HCT116 (cell line): ENCODE results near the gene FEV.

Experiments
- CEBPB ChIP-seq: IDR thresholded peaks from 2 replicates; pipeline ENCODE4 v1.6.1; 2012; ENCODE audit warnings: low read depth
- CTCF ChIP-seq, 3 experiments: fragments of 200-600 bp in 1 of 3; sonication (generic) in 1 of 3; IDR thresholded peaks in 2 of 3; conservative IDR thresholded peaks in 1 of 3; 2 replicates each; pipeline ENCODE4 v1.5.1; 2012 to 2017; ENCODE audit warnings: low read depth in 2 of 3, low read length in 2 of 3, antibody characterized with exemption in 1 of 3, borderline replicate concordance in 1 of 3, control low read depth in 1 of 3, mild to moderate bottlenecking in 1 of 3, mixed read lengths in 1 of 3, mixed run types in 1 of 3, moderate library complexity in 1 of 3; ENCODE audit not compliant: insufficient read depth in 1 of 3
- EZH2 ChIP-seq: fragments of 200-600 bp; sonication (generic); IDR thresholded peaks from 2 replicates; pipeline ENCODE4 v1.6.1; 2017; ENCODE audit warnings: antibody characterized with exemption, mixed run types
- JUND ChIP-seq: IDR thresholded peaks from 2 replicates; pipeline ENCODE4 v1.6.1; 2012
- MAX ChIP-seq: IDR thresholded peaks from 2 replicates; pipeline ENCODE4 v1.6.1; 2012
- POLR2A ChIP-seq: IDR thresholded peaks from 2 replicates; pipeline ENCODE4 v1.7.0; 2011; ENCODE audit warnings: borderline replicate concordance; ENCODE audit not compliant: insufficient read depth, insufficient read length; ENCODE audit errors: extremely low read depth
- POLR2AphosphoS5 ChIP-seq: IDR thresholded peaks from 2 replicates; pipeline ENCODE4 v1.6.1; 2011; ENCODE audit warnings: mild to moderate bottlenecking, low read depth, low read length, moderate library complexity
- SIN3A ChIP-seq: IDR thresholded peaks from 2 replicates; pipeline ENCODE4 v1.6.1; 2012; ENCODE audit warnings: low read depth
- TCF7L2 ChIP-seq: IDR thresholded peaks from 2 replicates; pipeline ENCODE4 v1.7.0; 2011; ENCODE audit warnings: borderline replicate concordance, inconsistent platforms; ENCODE audit not compliant: insufficient read depth, insufficient read length; ENCODE audit errors: extremely low read depth
- ZFX ChIP-seq: fragments of 450-650 bp; IDR thresholded peaks from 2 replicates; pipeline ENCODE4 v1.6.1; 2017
- ZNF274 ChIP-seq: fragments of 200-500 bp; sonication (Bioruptor generic); IDR thresholded peaks from 2 replicates; pipeline ENCODE4 v1.6.1; 2014; ENCODE audit warnings: mild to moderate bottlenecking, low read depth, low read length, inconsistent platforms
- TF ChIP-seq, protein P1 (sequence below): IDR thresholded peaks from 2 replicates; pipeline ENCODE4 v1.6.1; 2012

- TF ChIP-seq CTCF (IDR thresholded peaks at IDR 0.05 in 2 of 3, conservative IDR thresholded peaks at IDR 0.05 in 1 of 3; ENCODE audit: borderline replicate concordance in 1 of 3, insufficient read depth in 1 of 3, low read depth in 2 of 3, low read length in 2 of 3) (no peak), POLR2A (no peak), SIN3A (no peak), MAX (no peak), POLR2AphosphoS5 (no peak), JUND (no peak), EZH2 (no peak), ZFX (no peak), TCF7L2 (no peak), CEBPB (no peak), ZNF274 (no peak)
- TF ChIP-seq, protein P1, sequence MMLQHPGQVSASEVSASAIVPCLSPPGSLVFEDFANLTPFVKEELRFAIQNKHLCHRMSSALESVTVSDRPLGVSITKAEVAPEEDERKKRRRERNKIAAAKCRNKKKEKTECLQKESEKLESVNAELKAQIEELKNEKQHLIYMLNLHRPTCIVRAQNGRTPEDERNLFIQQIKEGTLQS = no peak
These were observed 45.4 kb upstream of the FEV start for GRCh38 chr2:219030177-219030940.
